ENCODE data around the gene STAMBP. TPM values are rescaled to one million over a fixed set of nuclear protein-coding genes. Genes with fewer than 3 reads are reported as not detected.

The STAMBP gene
- total and polyA plus RNA-seq, 4 donors: 22.3 to 39.7 (median 24.4) TPM

DNA sequence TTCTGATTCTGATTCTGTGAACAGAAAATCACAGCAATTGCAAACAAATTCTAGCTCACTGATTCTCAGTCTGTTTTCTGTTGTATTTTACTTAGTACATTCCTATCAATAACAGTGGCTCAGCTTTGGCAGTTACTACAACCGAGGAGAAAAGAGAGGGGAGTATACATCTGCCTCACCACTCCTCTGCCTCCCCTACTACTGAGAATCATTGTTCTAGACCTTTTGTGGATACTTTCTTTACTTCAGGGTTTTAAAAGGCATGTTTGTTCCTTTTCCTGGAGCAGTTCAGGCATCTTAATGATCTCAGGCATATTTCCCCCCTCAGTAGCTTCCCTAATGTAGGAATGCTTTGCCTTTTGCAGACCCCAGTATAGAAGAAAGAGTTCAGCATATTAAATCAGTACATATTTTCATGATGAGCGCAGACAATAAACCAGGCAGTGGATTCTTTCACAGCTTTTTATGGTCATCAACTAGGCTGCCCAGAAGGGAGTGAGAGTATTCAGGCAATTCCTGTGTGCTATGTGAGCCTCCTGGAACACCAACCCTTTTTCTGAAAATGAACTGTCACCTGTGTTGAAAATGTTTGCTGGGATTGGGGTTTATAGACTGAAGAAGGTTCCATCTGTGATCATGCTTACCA is 10.3 kb downstream of the STAMBP start:
- Histone ChIP-seq H3K36me3 (ENCODE audit: control insufficient read depth in 4 of 4, insufficient read depth in 4 of 4, low read length in 4 of 4) (peaks cover 5 to 12% (median 8%) of the 10 kb centered on the region in 4 donors), H3K27me3 (ENCODE audit: control insufficient read depth in 3 of 3, insufficient read depth in 3 of 3, low read length in 2 of 3) (no peaks in the 10 kb centered on the region), H3K9me3 (ENCODE audit: control insufficient read depth in 4 of 4, insufficient read depth in 3 of 4, low read length in 3 of 4) (no peaks in the 10 kb centered on the region), H3K4me1 (ENCODE audit: control insufficient read depth in 5 of 5, insufficient read depth in 5 of 5, low read length in 5 of 5) (peaks cover 0 to 6% (median 0%) of the 10 kb centered on the region in 5 donors), H3K4me3 (no peak overlapping the region), H3K27ac (ENCODE audit: low read depth in 1 of 2, low read length in 1 of 2) (no peak overlapping the region), H3K9ac (ENCODE audit: insufficient read depth in 1 of 2, low read length in 2 of 2) (no peak overlapping the region)
- DNase-seq: no peak
- TF ChIP-seq, protein P1, sequence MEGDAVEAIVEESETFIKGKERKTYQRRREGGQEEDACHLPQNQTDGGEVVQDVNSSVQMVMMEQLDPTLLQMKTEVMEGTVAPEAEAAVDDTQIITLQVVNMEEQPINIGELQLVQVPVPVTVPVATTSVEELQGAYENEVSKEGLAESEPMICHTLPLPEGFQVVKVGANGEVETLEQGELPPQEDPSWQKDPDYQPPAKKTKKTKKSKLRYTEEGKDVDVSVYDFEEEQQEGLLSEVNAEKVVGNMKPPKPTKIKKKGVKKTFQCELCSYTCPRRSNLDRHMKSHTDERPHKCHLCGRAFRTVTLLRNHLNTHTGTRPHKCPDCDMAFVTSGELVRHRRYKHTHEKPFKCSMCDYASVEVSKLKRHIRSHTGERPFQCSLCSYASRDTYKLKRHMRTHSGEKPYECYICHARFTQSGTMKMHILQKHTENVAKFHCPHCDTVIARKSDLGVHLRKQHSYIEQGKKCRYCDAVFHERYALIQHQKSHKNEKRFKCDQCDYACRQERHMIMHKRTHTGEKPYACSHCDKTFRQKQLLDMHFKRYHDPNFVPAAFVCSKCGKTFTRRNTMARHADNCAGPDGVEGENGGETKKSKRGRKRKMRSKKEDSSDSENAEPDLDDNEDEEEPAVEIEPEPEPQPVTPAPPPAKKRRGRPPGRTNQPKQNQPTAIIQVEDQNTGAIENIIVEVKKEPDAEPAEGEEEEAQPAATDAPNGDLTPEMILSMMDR (IDR thresholded peaks at IDR 0.05; ENCODE audit: control extremely low read depth, extremely low read depth): no peak
- 63 to 87% methylated on average over 2 of the region's 2 CpGs for WGBS, 2 donors
- no peak for ATAC-seq (ENCODE audit: insufficient read depth, low FRiP score)

DNA sequence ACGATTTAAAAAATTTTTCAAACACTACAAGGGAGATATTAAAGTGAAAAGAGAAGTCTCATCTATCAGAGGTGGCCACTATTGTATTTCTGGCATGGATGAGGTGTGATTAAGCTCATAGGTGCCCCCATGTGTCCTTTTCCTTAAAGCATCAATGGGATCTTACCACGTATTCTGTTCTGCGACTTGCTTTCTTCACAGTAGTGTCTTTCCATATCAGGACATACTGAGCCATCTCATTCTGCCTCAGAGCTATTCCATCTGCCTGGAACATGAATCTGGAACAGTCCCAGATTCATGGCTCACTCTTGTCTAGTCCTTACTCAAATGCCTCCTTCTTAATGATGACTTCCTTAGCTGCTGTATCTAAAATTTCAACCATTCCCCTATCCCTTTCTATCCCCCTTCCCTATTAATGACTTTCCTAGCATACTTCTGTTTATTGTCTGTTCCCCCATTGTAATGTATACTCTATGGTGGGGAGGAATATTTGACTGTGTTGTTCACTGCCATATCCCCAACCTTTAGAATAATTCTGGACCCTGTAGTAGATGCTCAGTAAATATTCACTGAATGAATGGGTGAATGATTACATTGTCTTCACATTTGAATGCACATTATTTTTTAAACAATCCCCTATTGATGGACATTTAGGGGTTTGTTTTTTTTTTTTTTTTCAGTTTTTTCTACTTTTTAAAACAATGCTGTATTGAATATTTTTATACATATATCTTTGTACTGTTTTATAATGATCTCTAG is 11.1 kb downstream of the STAMBP start:
- H3K36me3 ChIP-seq (ENCODE audit: control insufficient read depth in 4 of 4, insufficient read depth in 4 of 4, low read length in 4 of 4): peaks cover 5 to 13% (median 8%) of the 10 kb centered on the region in 4 donors
- ATAC-seq (ENCODE audit: insufficient read depth, low FRiP score) (no peak), DNase-seq (no peak)
- H3K4me3 ChIP-seq: no peak overlapping the region
- H3K4me1 ChIP-seq (ENCODE audit: control insufficient read depth in 5 of 5, insufficient read depth in 5 of 5, low read length in 5 of 5): peaks cover 0 to 6% (median 0%) of the 10 kb centered on the region in 5 donors
- H3K27ac ChIP-seq (ENCODE audit: low read depth in 1 of 2, low read length in 1 of 2): no peak overlapping the region
- no peak overlapping the region for H3K9ac ChIP-seq (ENCODE audit: insufficient read depth in 1 of 2, low read length in 2 of 2)
- TF ChIP-seq, protein P1 (IDR thresholded peaks at IDR 0.05; ENCODE audit: control extremely low read depth, extremely low read depth): no peak
- no peaks in the 10 kb centered on the region for H3K9me3 ChIP-seq (ENCODE audit: control insufficient read depth in 4 of 4, insufficient read depth in 3 of 4, low read length in 3 of 4)
- WGBS, 2 donors: 83 to 86% methylated on average over 3 of the region's 3 CpGs
- H3K27me3 ChIP-seq (ENCODE audit: control insufficient read depth in 3 of 3, insufficient read depth in 3 of 3, low read length in 2 of 3): no peaks in the 10 kb centered on the region

DNA sequence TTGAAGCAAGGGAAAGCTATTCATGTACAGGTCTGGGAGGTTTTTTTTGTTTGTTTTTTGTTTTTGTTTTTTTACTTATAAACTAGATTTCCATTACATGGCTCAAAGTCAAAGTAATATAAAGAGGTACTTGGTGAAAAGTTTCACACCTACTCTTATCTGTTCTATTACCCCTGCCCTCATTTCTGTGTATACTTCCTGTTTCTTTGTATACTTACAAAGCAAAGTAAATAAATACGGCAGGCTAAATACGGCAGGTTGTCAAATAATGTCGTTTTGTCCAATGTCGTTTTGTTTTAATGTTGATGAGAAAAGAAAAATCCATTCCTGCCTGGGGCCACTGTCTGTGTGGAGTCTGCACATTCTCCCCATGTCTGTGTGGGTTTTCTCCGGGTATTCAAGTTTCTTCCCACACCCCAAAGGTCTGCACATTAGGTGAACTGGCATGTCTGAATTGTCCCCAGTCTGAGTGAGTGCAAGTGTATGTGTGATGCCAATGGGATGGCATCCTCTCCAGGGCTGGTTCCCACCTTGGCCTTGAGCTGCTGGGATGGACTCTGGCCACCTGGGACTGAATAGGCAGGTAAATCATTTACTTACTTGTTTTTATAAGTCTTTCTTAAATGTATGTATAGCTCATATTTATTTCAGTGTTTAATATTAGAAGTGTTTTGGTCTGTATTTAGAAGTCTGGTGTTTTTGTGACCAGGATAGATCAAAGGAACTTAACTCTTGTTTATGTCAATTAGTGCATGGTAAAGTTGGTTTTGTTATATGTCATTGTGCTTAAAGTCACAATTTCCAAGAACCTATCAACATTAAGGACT is 13.4 kb downstream of the STAMBP start:
- ATAC-seq (ENCODE audit: insufficient read depth, low FRiP score): no peak
- Histone ChIP-seq H3K4me1 (ENCODE audit: control insufficient read depth in 5 of 5, insufficient read depth in 5 of 5, low read length in 5 of 5) (peaks cover 0 to 6% (median 0%) of the 10 kb centered on the region in 5 donors), H3K4me3 (no peak overlapping the region), H3K36me3 (ENCODE audit: control insufficient read depth in 4 of 4, insufficient read depth in 4 of 4, low read length in 4 of 4) (peaks cover 4 to 20% (median 13%) of the 10 kb centered on the region in 4 donors), H3K9ac (ENCODE audit: insufficient read depth in 1 of 2, low read length in 2 of 2) (no peak overlapping the region), H3K9me3 (ENCODE audit: control insufficient read depth in 4 of 4, insufficient read depth in 3 of 4, low read length in 3 of 4) (no peaks in the 10 kb centered on the region), H3K27ac (ENCODE audit: low read depth in 1 of 2, low read length in 1 of 2) (no peak overlapping the region), H3K27me3 (ENCODE audit: control insufficient read depth in 3 of 3, insufficient read depth in 3 of 3, low read length in 2 of 3) (no peaks in the 10 kb centered on the region)
- DNase-seq: no peak
- TF ChIP-seq, protein P1 (IDR thresholded peaks at IDR 0.05; ENCODE audit: control extremely low read depth, extremely low read depth): no peak
- WGBS, 2 donors: 75 to 78% methylated on average over 5 of the region's 5 CpGs
